ENCODE results near the gene CCDC136. TPM values are rescaled to one million over a fixed set of nuclear protein-coding genes. Genes with fewer than 3 reads are reported as not detected.

Gene CCDC136
- total and polyA plus RNA-seq, 2 donors (not counting 1 experiment from before 2014, with no cell fraction given): 8.3 to 12.1 TPM

GRCh38 chr7:128862571-128863432, 71.0 kb downstream of the CCDC136 start, which contains the start of gene ATP6V1F:
TSS of gene ATP6V1F (plus strand) at chr7:128862856. CDS start at chr7:128862905, 49 bp downstream.
- peak within 1 kb of the TSS; percentile 72 to 98 (median 88) for H3K4me3 ChIP-seq (replicated peaks in 1 of 4; ENCODE audit: control extremely low read depth in 1 of 4, insufficient read depth in 1 of 4, low read depth in 3 of 4, low read length in 4 of 4)
- H3K4me2 ChIP-seq (ENCODE audit: extremely low read depth, insufficient read depth, low read length): peak within 1 kb of the TSS; percentile 74
- H3K27ac ChIP-seq (ENCODE audit: insufficient read depth, low read length): peak within 1 kb of the TSS; percentile 86
- peaks cover 12% of the 10 kb centered on the region for H3K79me2 ChIP-seq (ENCODE audit: control insufficient read depth, insufficient read depth, low read length)
- no peaks in the 10 kb centered on the region for H3K9me3 ChIP-seq (ENCODE audit: control insufficient read depth, insufficient read depth, low read depth, low read length)
- no peak for TF ChIP-seq CTCF (conservative IDR thresholded peaks at IDR 0.05 in 1 of 2, IDR thresholded peaks at IDR 0.05 in 1 of 2; ENCODE audit: low read depth in 1 of 2, low read length in 2 of 2)
- TF ChIP-seq EZH2 (IDR thresholded peaks at IDR 0.05; ENCODE audit: low read length, missing control alignments): no peak
- H3K36me3 ChIP-seq (ENCODE audit: control insufficient read depth, insufficient read depth, low read length): peaks cover 15% of the 10 kb centered on the region
- peak within 1 kb of the TSS; percentile 91 for H3K9ac ChIP-seq (ENCODE audit: insufficient read depth, low read length)
- peak within 1 kb of the TSS; percentile 95 for H2AFZ ChIP-seq (ENCODE audit: low read length)
- H3K4me1 ChIP-seq (ENCODE audit: control insufficient read depth, extremely low read depth, insufficient read depth, low read length): peaks cover 8% of the 10 kb centered on the region
- H3K27me3 ChIP-seq (ENCODE audit: control insufficient read depth, insufficient read depth, low read length): no peaks in the 10 kb centered on the region
- peak; percentile 94 to 97 for DNase-seq (ENCODE audit: low read depth in 2 of 2)
- H4K20me1 ChIP-seq (ENCODE audit: control insufficient read depth, extremely low read depth, insufficient read depth, low read length): no peaks in the 10 kb centered on the region

GRCh38 chr7:128863433-128863989, 71.7 kb downstream of the CCDC136 start:
- peak; percentile 65 to 75 for DNase-seq (ENCODE audit: low read depth in 2 of 2)
- Histone ChIP-seq H3K4me3 (replicated peaks in 1 of 4; ENCODE audit: control extremely low read depth in 1 of 4, insufficient read depth in 1 of 4, low read depth in 3 of 4, low read length in 4 of 4) (peak overlapping the region; percentile 72 to 98 (median 88)), H3K9ac (ENCODE audit: insufficient read depth, low read length) (peak overlapping the region; percentile 91), H4K20me1 (ENCODE audit: control insufficient read depth, extremely low read depth, insufficient read depth, low read length) (no peaks in the 10 kb centered on the region), H3K79me2 (ENCODE audit: control insufficient read depth, insufficient read depth, low read length) (peaks cover 12% of the 10 kb centered on the region), H3K4me2 (ENCODE audit: extremely low read depth, insufficient read depth, low read length) (peak overlapping the region; percentile 74), H3K27me3 (ENCODE audit: control insufficient read depth, insufficient read depth, low read length) (no peaks in the 10 kb centered on the region), H3K9me3 (ENCODE audit: control insufficient read depth, insufficient read depth, low read depth, low read length) (no peaks in the 10 kb centered on the region), H2AFZ (ENCODE audit: low read length) (peak overlapping the region; percentile 95), H3K4me1 (ENCODE audit: control insufficient read depth, extremely low read depth, insufficient read depth, low read length) (peaks cover 8% of the 10 kb centered on the region), H3K27ac (ENCODE audit: insufficient read depth, low read length) (peak overlapping the region; percentile 86), H3K36me3 (ENCODE audit: control insufficient read depth, insufficient read depth, low read length) (peaks cover 12% of the 10 kb centered on the region)
- no peak for TF ChIP-seq EZH2 (IDR thresholded peaks at IDR 0.05; ENCODE audit: low read length, missing control alignments)
- peak; percentile 47 to 63 for TF ChIP-seq CTCF (conservative IDR thresholded peaks at IDR 0.05 in 1 of 2, IDR thresholded peaks at IDR 0.05 in 1 of 2; ENCODE audit: low read depth in 1 of 2, low read length in 2 of 2)

- Histone ChIP-seq H3K4me3 (replicated peaks in 1 of 4; ENCODE audit: control extremely low read depth in 1 of 4, insufficient read depth in 1 of 4, low read depth in 3 of 4, low read length in 4 of 4) (no peak overlapping the region), H3K4me1 (ENCODE audit: control insufficient read depth, extremely low read depth, insufficient read depth, low read length) (peaks cover 5% of the 10 kb centered on the region), H3K9me3 (ENCODE audit: control insufficient read depth, insufficient read depth, low read depth, low read length) (no peaks in the 10 kb centered on the region), H3K36me3 (ENCODE audit: control insufficient read depth, insufficient read depth, low read length) (peaks cover 5% of the 10 kb centered on the region), H3K4me2 (ENCODE audit: extremely low read depth, insufficient read depth, low read length) (no peak overlapping the region), H3K27me3 (ENCODE audit: control insufficient read depth, insufficient read depth, low read length) (no peaks in the 10 kb centered on the region), H4K20me1 (ENCODE audit: control insufficient read depth, extremely low read depth, insufficient read depth, low read length) (no peaks in the 10 kb centered on the region), H3K79me2 (ENCODE audit: control insufficient read depth, insufficient read depth, low read length) (peaks cover 12% of the 10 kb centered on the region), H3K27ac (ENCODE audit: insufficient read depth, low read length) (no peak overlapping the region), H2AFZ (ENCODE audit: low read length) (no peak overlapping the region), H3K9ac (ENCODE audit: insufficient read depth, low read length) (peak overlapping the region; percentile 2)
- DNase-seq (ENCODE audit: low read depth in 2 of 2): no peak
- TF ChIP-seq EZH2 (IDR thresholded peaks at IDR 0.05; ENCODE audit: low read length, missing control alignments): no peak
- no peak for TF ChIP-seq CTCF (conservative IDR thresholded peaks at IDR 0.05 in 1 of 2, IDR thresholded peaks at IDR 0.05 in 1 of 2; ENCODE audit: low read depth in 1 of 2, low read length in 2 of 2)
These were observed 73.5 kb downstream of the CCDC136 start for GRCh38 chr7:128865303-128865702.
